Right lobe of liver (tissue), 4 donors: Measurements from ENCODE around the gene KDM4C.

Experiments
- CTCF ChIP-seq, 4 donors: fragments of 200-600 bp in 3 of 4; fragments of 450-650 bp in 1 of 4; IDR thresholded peaks; one replicate each; pipeline versions ENCODE4 v1.5.1 to v1.8.0; 2016 to 2022; ENCODE audit warnings: antibody characterized with exemption in 4 of 4, mild to moderate bottlenecking in 2 of 4
- POLR2A ChIP-seq: fragments of 450-650 bp; IDR thresholded peaks from one replicate; pipeline ENCODE4 v1.6.1; 2017; ENCODE audit warnings: antibody characterized with exemption, mild to moderate bottlenecking
- donor health status: DM: no; HTN: no; CAD: no.
- donor health status: DM: no; HTN: no; CAD: no.
- donor health status: DM: no; HTN: yes; CAD: no.

- TF ChIP-seq CTCF (IDR thresholded peaks at IDR 0.05), result no peak
- TF ChIP-seq POLR2A, result no peak
Observed at GRCh38 chr9:6902423-6902822, 144.7 kb downstream of the KDM4C start.
